K562 (cell line): ENCODE results near the gene CACNA1S. TPM values are rescaled to one million over a fixed set of nuclear protein-coding genes. Genes with fewer than 3 reads are reported as not detected.

Experiments
- BRCA1 ChIP-seq, 2 experiments: fragments of 450-650 bp in 1 of 2; sonication (generic) in 1 of 2; formaldehyde crosslinking in 1 of 2; IDR thresholded peaks; 2 replicates each; pipeline versions ENCODE4 v1.5.0 to v1.6.1; 2017 to 2020; ENCODE audit warnings: mild to moderate bottlenecking in 1 of 2, missing genetic modification reagents in 1 of 2
- DACH1 ChIP-seq: fragments of 450-650 bp; IDR thresholded peaks from 2 replicates; pipeline ENCODE4 v1.6.1; 2018; ENCODE audit not compliant: partially characterized antibody
- MAFG ChIP-seq: fragments of 450-650 bp; conservative IDR thresholded peaks from 2 replicates; pipeline ENCODE4 v1.6.1; 2016; ENCODE audit warnings: missing genetic modification characterization, missing compliant biosample characterization
- NFIC ChIP-seq: fragments of 450-650 bp; IDR thresholded peaks from 2 replicates; pipeline ENCODE4 v1.6.1; 2017; ENCODE audit warnings: mild to moderate bottlenecking, inconsistent platforms
- NR2C2 ChIP-seq, 2 experiments: fragments of 200-800 bp in 1 of 2; sonication (Bioruptor generic) in 1 of 2; sonication (generic) in 1 of 2; formaldehyde crosslinking in 1 of 2; IDR thresholded peaks; 2 replicates each; pipeline versions ENCODE4 v1.6.1 to v1.8.0; 2016 to 2022; ENCODE audit warnings: mild to moderate bottlenecking in 1 of 2, missing compliant biosample characterization in 1 of 2, missing genetic modification characterization in 1 of 2, missing genetic modification reagents in 1 of 2
- POLR2B ChIP-seq: fragments of 450-650 bp; IDR thresholded peaks from 2 replicates; pipeline ENCODE4 v1.6.1; 2018; ENCODE audit warnings: low read depth; ENCODE audit not compliant: partially characterized antibody
- PRMT5 ChIP-seq: sonication (generic); formaldehyde crosslinking; IDR thresholded peaks from 2 replicates; pipeline ENCODE4 v1.5.0; 2020; ENCODE audit warnings: missing genetic modification reagents
- ZNF584 ChIP-seq: fragments of 200-800 bp; sonication (Bioruptor generic); IDR thresholded peaks from 2 replicates; pipeline ENCODE4 v1.6.1; 2016; ENCODE audit warnings: low read depth, mild to moderate bottlenecking, missing genetic modification characterization, missing compliant biosample characterization
- polyA plus RNA-seq, 8 experiments: library from polyadenylated mRNA; depleted of rRNA in 4 of 8; stranded (reverse) in 5 of 8; unstranded in 3 of 8; fragments of >200 nt; fragmentation: Nextera tagmentation in 2 of 8; fragmentation: Illumina TruSeq in 1 of 8; extraction: Ambion mirVana in 2 of 8; extraction: Trizol in 1 of 8; gene quantifications; 2 replicates each; pipeline versions ENCODE4 v1.2.1 to v1.2.3, GENCODE V29; 2011 to 2014; ENCODE audit warnings: inconsistent platforms in 1 of 8, missing spikeins in 1 of 8
- total RNA-seq, 7 experiments: library from RNA; depleted of rRNA in 6 of 7; stranded (reverse); fragments of >200 nt in 6 of 7; fragmentation: Illumina TruSeq in 2 of 7; extraction: Trizol in 2 of 7; gene quantifications; 2 replicates each; pipeline versions ENCODE4 v1.2.1 to v1.2.3, GENCODE V29; 2011 to 2021; ENCODE audit warnings: low replicate concordance in 1 of 7
- TF ChIP-seq, protein P1 (sequence below): fragments of 450-650 bp; formaldehyde crosslinking; IDR thresholded peaks from 2 replicates; pipeline ENCODE4 v1.4.0; 2020; ENCODE audit warnings: mild to moderate bottlenecking, mixed read lengths
- TF ChIP-seq, protein P2 (sequence below): fragments of 450-650 bp; formaldehyde crosslinking; IDR thresholded peaks from 2 replicates; pipeline ENCODE4 v1.4.0; 2022; ENCODE audit warnings: mild to moderate bottlenecking, moderate library complexity
- TF ChIP-seq, protein P3 (sequence below): fragments of 250-450 bp; sonication (Bioruptor Pico); IDR thresholded peaks from 2 replicates; pipeline ENCODE4 v1.5.0; 2021
- TF ChIP-seq, protein P4 (sequence below): fragments of 250-450 bp; sonication (Bioruptor Pico); IDR thresholded peaks from 2 replicates; pipeline ENCODE4 v1.5.0; 2021

Gene CACNA1S
- total and polyA plus RNA-seq, 9 of the 15 experiments (the other 6 are each of a cell fraction or from before 2014, with no cell fraction given) = not detected

DNA sequence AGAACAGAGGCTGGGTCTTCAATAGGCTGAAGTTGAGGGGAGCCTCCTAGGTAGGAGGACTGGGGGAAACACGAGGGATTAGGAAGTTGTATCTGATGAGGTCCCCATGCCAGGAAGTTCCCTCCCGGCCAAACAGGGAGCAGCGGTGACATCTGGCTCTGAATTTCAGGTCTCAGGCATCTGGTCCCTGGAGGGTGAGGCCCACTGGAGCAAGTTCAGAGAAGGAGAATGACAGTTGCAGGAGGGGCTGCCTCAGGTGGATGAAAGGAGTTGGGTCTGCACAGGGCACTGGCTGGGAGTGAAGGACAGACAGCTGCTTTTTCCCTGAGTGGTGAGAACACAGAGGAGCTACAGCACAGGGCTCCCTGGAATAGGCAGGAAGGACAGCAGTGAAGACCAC, 32.9 kb upstream of the CACNA1S start (continued):
- TF ChIP-seq, protein P1, sequence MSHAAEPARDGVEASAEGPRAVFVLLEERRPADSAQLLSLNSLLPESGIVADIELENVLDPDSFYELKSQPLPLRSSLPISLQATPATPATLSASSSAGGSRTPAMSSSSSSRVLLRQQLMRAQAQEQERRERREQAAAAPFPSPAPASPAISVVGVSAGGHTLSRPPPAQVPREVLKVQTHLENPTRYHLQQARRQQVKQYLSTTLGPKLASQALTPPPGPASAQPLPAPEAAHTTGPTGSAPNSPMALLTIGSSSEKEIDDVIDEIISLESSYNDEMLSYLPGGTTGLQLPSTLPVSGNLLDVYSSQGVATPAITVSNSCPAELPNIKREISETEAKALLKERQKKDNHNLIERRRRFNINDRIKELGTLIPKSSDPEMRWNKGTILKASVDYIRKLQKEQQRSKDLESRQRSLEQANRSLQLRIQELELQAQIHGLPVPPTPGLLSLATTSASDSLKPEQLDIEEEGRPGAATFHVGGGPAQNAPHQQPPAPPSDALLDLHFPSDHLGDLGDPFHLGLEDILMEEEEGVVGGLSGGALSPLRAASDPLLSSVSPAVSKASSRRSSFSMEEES = no peak
- TF ChIP-seq MAFG (tag) (no peak), DACH1 (no peak), PRMT5 (CRISPR knock-in tag) (no peak), POLR2B (no peak), NR2C2 (CRISPR knock-in tag; IDR thresholded peaks at IDR 0.05) (no peak), NR2C2 (tag; IDR thresholded peaks at IDR 0.05) (no peak), BRCA1 (IDR thresholded peaks at IDR 0.05) (no peak), BRCA1 (CRISPR knock-in tag; IDR thresholded peaks at IDR 0.05) (no peak), NFIC (no peak), ZNF584 (CRISPR knock-in tag) (no peak)
- TF ChIP-seq, protein P2, sequence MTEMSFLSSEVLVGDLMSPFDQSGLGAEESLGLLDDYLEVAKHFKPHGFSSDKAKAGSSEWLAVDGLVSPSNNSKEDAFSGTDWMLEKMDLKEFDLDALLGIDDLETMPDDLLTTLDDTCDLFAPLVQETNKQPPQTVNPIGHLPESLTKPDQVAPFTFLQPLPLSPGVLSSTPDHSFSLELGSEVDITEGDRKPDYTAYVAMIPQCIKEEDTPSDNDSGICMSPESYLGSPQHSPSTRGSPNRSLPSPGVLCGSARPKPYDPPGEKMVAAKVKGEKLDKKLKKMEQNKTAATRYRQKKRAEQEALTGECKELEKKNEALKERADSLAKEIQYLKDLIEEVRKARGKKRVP (CRISPR knock-in tag) = no peak
- TF ChIP-seq, protein P3, sequence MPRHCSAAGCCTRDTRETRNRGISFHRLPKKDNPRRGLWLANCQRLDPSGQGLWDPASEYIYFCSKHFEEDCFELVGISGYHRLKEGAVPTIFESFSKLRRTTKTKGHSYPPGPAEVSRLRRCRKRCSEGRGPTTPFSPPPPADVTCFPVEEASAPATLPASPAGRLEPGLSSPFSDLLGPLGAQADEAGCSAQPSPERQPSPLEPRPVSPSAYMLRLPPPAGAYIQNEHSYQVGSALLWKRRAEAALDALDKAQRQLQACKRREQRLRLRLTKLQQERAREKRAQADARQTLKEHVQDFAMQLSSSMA (CRISPR knock-in tag) = no peak
- TF ChIP-seq, protein P4, sequence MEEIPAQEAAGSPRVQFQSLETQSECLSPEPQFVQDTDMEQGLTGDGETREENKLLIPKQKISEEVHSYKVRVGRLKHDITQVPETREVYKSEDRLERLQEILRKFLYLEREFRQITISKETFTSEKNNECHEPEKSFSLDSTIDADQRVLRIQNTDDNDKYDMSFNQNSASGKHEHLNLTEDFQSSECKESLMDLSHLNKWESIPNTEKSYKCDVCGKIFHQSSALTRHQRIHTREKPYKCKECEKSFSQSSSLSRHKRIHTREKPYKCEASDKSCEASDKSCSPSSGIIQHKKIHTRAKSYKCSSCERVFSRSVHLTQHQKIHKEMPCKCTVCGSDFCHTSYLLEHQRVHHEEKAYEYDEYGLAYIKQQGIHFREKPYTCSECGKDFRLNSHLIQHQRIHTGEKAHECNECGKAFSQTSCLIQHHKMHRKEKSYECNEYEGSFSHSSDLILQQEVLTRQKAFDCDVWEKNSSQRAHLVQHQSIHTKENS = no peak
